ENCODE measurements around the gene BTNL3.

GRCh38 chr5:180969406-180969805 is 19.2 kb upstream of the BTNL3 start:
- TF ChIP-seq CTCF (IDR thresholded peaks at IDR 0.05): no peak
- no peak for TF ChIP-seq POLR2A (IDR thresholded peaks at IDR 0.05)

Measured in testis (tissue), 2 donors.